ENCODE measurements around the gene CDK17.

Gene CDK17

DNA sequence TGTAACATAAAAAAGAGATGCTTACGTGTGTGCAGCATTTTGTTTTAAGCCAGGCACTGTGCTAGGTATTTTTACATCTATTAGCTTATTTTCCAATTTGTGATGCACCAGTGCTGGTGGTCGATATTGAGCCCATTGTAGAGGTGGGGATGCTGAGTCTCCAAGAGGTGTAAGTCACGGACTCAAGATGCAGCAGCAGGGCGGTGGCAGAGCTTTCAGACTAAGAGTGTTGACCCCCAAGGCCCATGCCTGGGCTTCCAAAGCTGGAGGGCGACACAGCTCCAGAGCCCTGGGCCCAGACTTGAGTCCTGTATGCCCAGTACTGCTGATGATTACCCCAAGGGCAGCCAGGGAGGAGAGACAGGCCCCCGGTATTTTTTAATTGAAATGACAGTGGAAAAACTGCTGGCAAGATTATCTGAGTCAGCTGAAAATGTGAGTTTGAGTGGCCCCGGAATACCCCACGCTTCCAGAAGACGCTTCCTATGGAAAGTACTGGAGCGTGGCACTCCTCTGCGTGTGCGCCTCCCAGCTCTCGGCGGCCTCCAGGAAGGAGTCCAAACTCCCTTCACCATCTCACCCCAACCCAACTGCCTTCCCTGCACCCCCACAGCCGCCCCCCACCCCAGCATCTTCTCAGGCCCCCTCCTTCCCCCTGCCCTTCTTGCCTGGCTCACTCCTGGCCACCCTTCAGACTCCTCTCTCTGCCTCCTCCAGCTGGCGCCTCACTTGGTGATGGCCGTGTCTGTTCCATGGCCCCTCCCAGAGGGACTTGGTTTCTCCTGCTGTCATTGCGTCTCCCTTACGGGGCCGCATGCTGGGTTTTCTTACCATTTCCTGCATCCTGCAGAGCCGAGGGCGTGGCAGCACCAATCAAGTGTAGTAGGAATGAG is 165.4 kb downstream of the CDK17 start:
- no peak for DNase-seq

DNA sequence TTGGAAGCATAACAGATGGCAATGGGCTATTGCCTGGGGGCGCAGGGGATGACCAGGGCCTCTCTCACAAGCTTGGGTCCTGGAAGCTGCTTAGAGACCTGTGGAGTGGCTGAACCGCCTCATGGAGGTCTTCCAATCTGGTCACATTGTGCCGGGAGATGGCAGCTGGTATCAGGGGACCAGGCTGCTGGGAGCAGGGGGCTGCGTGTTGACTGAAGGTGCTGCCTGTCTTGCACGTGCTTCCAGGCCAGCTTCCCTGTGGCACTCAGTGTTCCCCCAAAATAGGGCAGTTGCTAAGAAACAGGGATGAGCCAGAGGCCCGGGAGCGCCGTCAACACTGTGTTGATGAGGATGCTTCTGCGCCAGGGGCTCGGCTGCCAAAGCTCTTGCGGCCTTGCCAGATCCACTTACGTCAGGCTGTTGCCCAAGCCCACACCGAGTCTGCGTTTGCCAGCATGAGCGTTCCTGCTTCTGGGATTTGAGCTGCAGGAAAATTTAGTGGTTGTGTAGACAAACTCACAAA is 166.2 kb downstream of the CDK17 start:
- DNase-seq: no peak

DNA sequence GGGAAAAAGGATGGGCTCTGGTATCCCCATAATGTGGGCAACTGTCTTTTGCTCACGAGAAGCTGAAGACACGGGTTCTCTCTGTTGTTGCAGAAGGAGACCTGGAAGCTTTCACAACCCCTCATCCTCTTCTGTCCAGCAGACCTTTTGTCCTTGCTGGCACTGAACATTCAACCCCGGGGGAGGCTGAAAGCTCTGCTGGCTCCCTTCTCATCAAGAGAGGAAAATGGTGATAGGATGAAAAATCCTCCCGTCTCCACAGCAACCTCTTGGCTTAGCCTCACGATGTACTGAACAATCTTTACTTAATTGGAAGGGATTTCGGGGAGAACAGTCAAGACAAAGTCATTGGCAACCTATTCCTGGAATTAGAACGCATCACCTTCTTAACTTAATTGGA is 167.1 kb downstream of the CDK17 start:
- no peak for DNase-seq

DNA sequence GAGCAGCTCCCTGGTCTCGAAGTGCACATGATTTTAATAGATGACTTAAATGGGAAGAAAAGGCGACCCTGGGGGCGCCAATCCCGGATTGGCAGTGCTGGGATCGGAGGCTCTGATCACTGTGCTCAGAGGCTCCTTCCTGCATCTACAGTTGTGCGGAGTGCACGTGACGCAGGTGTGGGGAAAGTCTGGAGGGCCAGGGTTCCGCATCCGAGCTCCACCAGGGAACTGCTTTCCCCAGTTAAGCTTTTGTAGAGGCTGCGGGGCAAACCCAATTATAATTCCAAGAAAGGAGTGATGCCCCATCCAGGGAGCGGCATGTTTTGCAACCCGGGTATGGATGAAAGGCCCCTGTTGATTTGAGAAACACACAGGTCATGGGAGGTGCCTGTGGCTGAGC is 169.6 kb downstream of the CDK17 start:
- DNase-seq: no peak

DNA sequence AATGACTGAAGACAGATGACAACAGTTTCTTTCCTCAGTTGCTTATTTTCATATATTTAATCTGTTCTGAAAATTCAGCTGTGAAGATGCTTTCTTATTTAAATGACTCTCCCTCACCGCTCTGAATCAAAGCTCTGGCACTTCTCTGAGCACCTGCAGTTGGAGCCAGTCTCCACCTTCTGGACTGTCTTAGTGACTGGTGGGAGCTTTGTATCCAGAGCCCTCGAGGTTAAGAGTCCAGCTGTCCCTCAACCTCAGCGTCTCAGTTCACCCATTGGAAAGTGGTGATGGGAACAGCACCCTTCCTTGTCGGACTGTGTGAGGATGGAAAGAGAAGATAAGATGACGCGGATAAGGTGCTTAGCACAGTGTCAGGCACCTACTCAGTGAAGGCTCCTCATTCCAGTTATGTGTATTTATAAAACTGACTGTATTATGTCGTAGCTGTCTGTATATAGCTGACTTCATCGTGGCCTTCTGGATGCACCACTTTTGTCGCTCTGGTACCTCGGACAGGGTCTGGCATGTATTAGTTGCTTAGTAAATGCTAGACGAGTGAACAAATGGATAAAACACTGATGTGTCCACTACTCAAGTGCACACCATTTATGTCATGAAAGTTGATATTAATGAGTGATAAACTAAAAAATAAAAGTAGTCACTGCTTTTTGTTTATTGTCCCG is 171.5 kb downstream of the CDK17 start:
- DNase-seq: no peak

Measured in cortex of kidney (tissue), 1 donor.